ENCODE results near the gene MED16.
"Not testable (repeated sequence)": the region's sequence is repeated elsewhere in the genome, so short reads cannot be mapped to it uniquely, and the experiment has no call there.

The MED16 gene

GRCh38 chr19:853614-854220 lies 39.3 kb downstream of the MED16 start:
- not testable (repeated sequence) for DNase-seq (ENCODE audit: low read depth)

GRCh38 chr19:853014-853585 lies 39.9 kb downstream of the MED16 start:
- DNase-seq (ENCODE audit: low read depth) = no peak

- DNase-seq (ENCODE audit: low read depth) = no peak
These were observed 40.6 kb downstream of the MED16 start, which contains the start of gene ELANE for GRCh38 chr19:852136-853013. TSS of gene ELANE (plus strand) at chr19:852303. CDS start at chr19:852329, 26 bp downstream.

- DNase-seq (ENCODE audit: low read depth) = no peak
These were observed 42.0 kb downstream of the MED16 start for GRCh38 chr19:850979-851335.

GRCh38 chr19:850221-850978 lies 42.6 kb downstream of the MED16 start:
- DNase-seq (ENCODE audit: low read depth) = peak; percentile 99

- not testable (repeated sequence) for DNase-seq (ENCODE audit: low read depth)
These were observed 43.8 kb downstream of the MED16 start for GRCh38 chr19:849195-849594.

GRCh38 chr19:848386-848921 lies 44.5 kb downstream of the MED16 start:
- no peak for DNase-seq (ENCODE audit: low read depth)

- DNase-seq (ENCODE audit: low read depth) = no peak
These were observed 47.1 kb downstream of the MED16 start for GRCh38 chr19:845707-846521.

- no peak for DNase-seq (ENCODE audit: low read depth)
These were observed 48.4 kb downstream of the MED16 start for GRCh38 chr19:844546-844971.

- DNase-seq (ENCODE audit: low read depth) = no peak
These were observed 49.0 kb downstream of the MED16 start for GRCh38 chr19:843836-844545.

- no peak for DNase-seq (ENCODE audit: low read depth)
These were observed 49.7 kb downstream of the MED16 start for GRCh38 chr19:843180-843835.

GRCh38 chr19:842802-843179 lies 50.2 kb downstream of the MED16 start:
- not testable (repeated sequence) for DNase-seq (ENCODE audit: low read depth)

- no peak for DNase-seq (ENCODE audit: low read depth)
These were observed 52.3 kb downstream of the MED16 start, which contains the start of gene PRTN3 for GRCh38 chr19:840519-841206. TSS of gene PRTN3 (plus strand) at chr19:840999. CDS start at chr19:841009, 10 bp downstream.

- DNase-seq (ENCODE audit: low read depth) = no peak
These were observed 57.7 kb downstream of the MED16 start for GRCh38 chr19:835210-835810.

- no peak for DNase-seq (ENCODE audit: low read depth)
These were observed 58.8 kb downstream of the MED16 start for GRCh38 chr19:834216-834615.

GRCh38 chr19:831407-832369 lies 61.3 kb downstream of the MED16 start:
- no peak for DNase-seq (ENCODE audit: low read depth)

- no peak for DNase-seq (ENCODE audit: low read depth)
These were observed 63.7 kb downstream of the MED16 start for GRCh38 chr19:829129-829758.

All from fibroblast of gingiva (primary cell).